H1 (cell line): ENCODE results near the gene RNF135.

Experiments
- CEBPB ChIP-seq: IDR thresholded peaks from 2 replicates; pipeline ENCODE4 v1.6.1; 2012; ENCODE audit warnings: low read depth, low read length
- CTCF ChIP-seq, 3 experiments: IDR thresholded peaks; 1 replicate in 2 of 3; 2 replicates in 1 of 3; pipeline versions ENCODE4 v1.5.1 to v1.6.1; 2011; ENCODE audit warnings: low read length in 3 of 3, mild to moderate bottlenecking in 3 of 3, inconsistent platforms in 2 of 3, low read depth in 1 of 3, moderate library complexity in 1 of 3; ENCODE audit not compliant: insufficient read depth in 1 of 3; ENCODE audit errors: control extremely low read depth in 1 of 3
- EZH2 ChIP-seq: fragments of 200-600 bp; sonication (generic); IDR thresholded peaks from 2 replicates; pipeline ENCODE4 v1.7.1; 2012; ENCODE audit warnings: low read depth, mild to moderate bottlenecking, moderate library complexity, low read length, inconsistent platforms; ENCODE audit not compliant: severe bottlenecking
- FOSL1 ChIP-seq: IDR thresholded peaks from 2 replicates; pipeline ENCODE4 v1.6.1; 2011; ENCODE audit warnings: mild to moderate bottlenecking, low read depth, low read length, moderate library complexity; ENCODE audit not compliant: insufficient read depth
- MAFK ChIP-seq: IDR thresholded peaks from 2 replicates; pipeline ENCODE4 v1.6.1; 2012; ENCODE audit warnings: low read depth, mild to moderate bottlenecking, improper control_type of control experiment, low read length
- NRF1 ChIP-seq: IDR thresholded peaks from 2 replicates; pipeline ENCODE4 v1.6.1; 2011; ENCODE audit warnings: mild to moderate bottlenecking, low read depth, low read length, improper control_type of control experiment
- POLR2A ChIP-seq, 2 experiments: IDR thresholded peaks; 1 replicate in 1 of 2; 2 replicates in 1 of 2; pipeline ENCODE4 v1.6.1; 2011; ENCODE audit warnings: low read depth in 2 of 2, low read length in 2 of 2, mild to moderate bottlenecking in 2 of 2; ENCODE audit errors: control extremely low read depth in 1 of 2
- POLR2AphosphoS5 ChIP-seq: IDR thresholded peaks from 2 replicates; pipeline ENCODE4 v1.6.1; 2011; ENCODE audit warnings: low read depth, low read length
- RAD21 ChIP-seq, 2 experiments: IDR thresholded peaks in 1 of 2; conservative IDR thresholded peaks in 1 of 2; 2 replicates each; pipeline ENCODE4 v1.6.1; 2011; ENCODE audit warnings: low read depth in 2 of 2, low read length in 2 of 2, improper control_type of control experiment in 1 of 2, inconsistent platforms in 1 of 2, mild to moderate bottlenecking in 1 of 2, moderate library complexity in 1 of 2
- RFX5 ChIP-seq: IDR thresholded peaks from 2 replicates; pipeline ENCODE4 v1.6.1; 2011; ENCODE audit warnings: low read depth, low read length, improper control_type of control experiment, borderline replicate concordance
- SIX5 ChIP-seq: IDR thresholded peaks from 2 replicates; pipeline ENCODE4 v1.6.1; 2011; ENCODE audit warnings: mild to moderate bottlenecking, low read depth, low read length
- YY1 ChIP-seq: IDR thresholded peaks from 2 replicates; pipeline ENCODE4 v1.6.1; 2011; ENCODE audit warnings: low read depth, mild to moderate bottlenecking, low read length

DNA sequence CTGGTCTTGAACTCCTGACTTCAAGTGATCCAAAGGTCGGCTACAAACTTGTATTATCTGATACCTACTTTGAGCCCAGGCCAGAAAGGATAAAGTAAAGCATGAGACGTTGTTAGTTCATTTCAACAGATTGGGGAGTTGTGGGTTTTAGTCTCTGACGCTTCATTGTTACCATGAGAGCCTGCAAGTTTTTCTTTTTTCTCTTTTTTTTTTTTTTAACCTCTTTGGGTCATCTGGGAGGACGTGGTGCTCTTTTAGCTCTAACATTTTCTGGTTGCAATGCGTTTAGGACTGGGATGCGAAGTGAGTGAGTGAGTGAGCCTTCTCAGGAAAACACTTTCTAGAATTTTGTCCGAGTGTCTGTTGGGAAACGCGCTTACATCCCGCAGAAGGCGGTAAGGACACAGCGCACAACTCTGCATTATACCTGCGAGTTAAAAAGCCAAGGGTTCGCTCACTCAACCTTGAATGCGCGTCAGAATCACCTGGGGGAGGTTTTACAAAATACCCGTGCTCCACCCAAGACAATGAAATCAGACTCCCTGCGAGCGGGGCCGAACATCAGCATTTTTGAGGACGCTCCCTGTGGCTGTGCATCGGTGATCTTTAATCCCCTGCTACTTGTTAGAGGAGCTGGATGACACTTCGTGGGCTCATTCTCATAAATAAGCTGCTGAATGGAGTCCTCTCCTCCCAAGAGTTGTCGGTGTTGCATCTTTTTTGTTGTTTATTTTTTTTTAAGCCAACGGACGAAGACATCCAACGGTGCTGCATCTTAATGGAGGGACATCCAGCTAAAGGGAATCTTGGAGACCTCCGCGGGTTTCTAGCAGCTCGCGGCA lies 629 bp upstream of the RNF135 start:
- TF ChIP-seq POLR2AphosphoS5 (no peak), POLR2A (IDR thresholded peaks at IDR 0.05; ENCODE audit: control extremely low read depth in 1 of 2, low read depth in 2 of 2, low read length in 2 of 2) (no peak), RFX5 (no peak), CTCF (IDR thresholded peaks at IDR 0.05; ENCODE audit: control extremely low read depth in 1 of 3, insufficient read depth in 1 of 3, low read depth in 1 of 3, low read length in 3 of 3) (no peak), EZH2 (no peak), MAFK (no peak), NRF1 (no peak), FOSL1 (no peak), YY1 (no peak), RAD21 (IDR thresholded peaks at IDR 0.05 in 1 of 2, conservative IDR thresholded peaks at IDR 0.05 in 1 of 2; ENCODE audit: low read depth in 2 of 2, low read length in 2 of 2) (no peak), CEBPB (no peak), SIX5 (no peak)
